ENCODE data around the gene TEKTIP1.
"Not testable (repeated sequence)": the region's sequence is repeated elsewhere in the genome, so short reads cannot be mapped to it uniquely, and the experiment has no call there.

Gene TEKTIP1

GRCh38 chr19:3563709-3564524, 24.9 kb downstream of the TEKTIP1 start:
- H3K27ac ChIP-seq: no peak overlapping the region
- no peak overlapping the region for H3K4me2 ChIP-seq
- H3K79me2 ChIP-seq (ENCODE audit: insufficient read depth, low read depth): no peaks in the 10 kb centered on the region
- no peak overlapping the region for H2AFZ ChIP-seq (ENCODE audit: low read depth)
- no peak overlapping the region for H3K4me3 ChIP-seq (IDR thresholded peaks at IDR 0.05; ENCODE audit: insufficient read depth, low read depth, low read length)
- no peak for TF ChIP-seq CTCF (conservative IDR thresholded peaks at IDR 0.05; ENCODE audit: low read depth, low read length)
- no peaks in the 10 kb centered on the region for H3K36me3 ChIP-seq (ENCODE audit: insufficient read depth)
- H3K9ac ChIP-seq: no peak overlapping the region
- no peaks in the 10 kb centered on the region for H3K4me1 ChIP-seq (ENCODE audit: low read depth, poor library complexity, severe bottlenecking)
- no peaks in the 10 kb centered on the region for H4K20me1 ChIP-seq (ENCODE audit: insufficient read depth)
- H3K27me3 ChIP-seq (ENCODE audit: insufficient read depth, low read depth): no peaks in the 10 kb centered on the region

- Histone ChIP-seq H3K9ac (no peak overlapping the region), H3K27ac (no peak overlapping the region), H2AFZ (ENCODE audit: low read depth) (no peak overlapping the region), H3K4me2 (no peak overlapping the region), H3K4me1 (ENCODE audit: low read depth, poor library complexity, severe bottlenecking) (no peaks in the 10 kb centered on the region), H3K27me3 (ENCODE audit: insufficient read depth, low read depth) (no peaks in the 10 kb centered on the region), H4K20me1 (ENCODE audit: insufficient read depth) (no peaks in the 10 kb centered on the region), H3K79me2 (ENCODE audit: insufficient read depth, low read depth) (no peaks in the 10 kb centered on the region), H3K36me3 (ENCODE audit: insufficient read depth) (no peaks in the 10 kb centered on the region), H3K4me3 (IDR thresholded peaks at IDR 0.05; ENCODE audit: insufficient read depth, low read depth, low read length) (no peak overlapping the region)
- no peak for TF ChIP-seq CTCF (conservative IDR thresholded peaks at IDR 0.05; ENCODE audit: low read depth, low read length)
These were observed 26.2 kb downstream of the TEKTIP1 start for GRCh38 chr19:3565139-3565538.

GRCh38 chr19:3570042-3570441, 31.1 kb downstream of the TEKTIP1 start:
- not testable (repeated sequence) for H3K4me3 ChIP-seq (IDR thresholded peaks at IDR 0.05; ENCODE audit: insufficient read depth, low read depth, low read length); H3K27ac ChIP-seq; H3K79me2 ChIP-seq (ENCODE audit: insufficient read depth, low read depth); H4K20me1 ChIP-seq (ENCODE audit: insufficient read depth); H3K27me3 ChIP-seq (ENCODE audit: insufficient read depth, low read depth); H3K4me1 ChIP-seq (ENCODE audit: low read depth, poor library complexity, severe bottlenecking); H3K9ac ChIP-seq; H3K36me3 ChIP-seq (ENCODE audit: insufficient read depth); H2AFZ ChIP-seq (ENCODE audit: low read depth); H3K4me2 ChIP-seq

GRCh38 chr19:3570606-3571011, 31.6 kb downstream of the TEKTIP1 start:
- H4K20me1 ChIP-seq (ENCODE audit: insufficient read depth): no peaks in the 10 kb centered on the region
- H3K4me3 ChIP-seq (IDR thresholded peaks at IDR 0.05; ENCODE audit: insufficient read depth, low read depth, low read length): no peak overlapping the region
- peaks cover 3% of the 10 kb centered on the region for H3K4me1 ChIP-seq (ENCODE audit: low read depth, poor library complexity, severe bottlenecking)
- no peak for TF ChIP-seq CTCF (conservative IDR thresholded peaks at IDR 0.05; ENCODE audit: low read depth, low read length)
- H3K27ac ChIP-seq: no peak overlapping the region
- H2AFZ ChIP-seq (ENCODE audit: low read depth): no peak overlapping the region
- H3K79me2 ChIP-seq (ENCODE audit: insufficient read depth, low read depth): peaks cover 5% of the 10 kb centered on the region; the same call in 1 of the 2 replicates
- no peaks in the 10 kb centered on the region for H3K36me3 ChIP-seq (ENCODE audit: insufficient read depth)
- H3K4me2 ChIP-seq: no peak overlapping the region
- no peak overlapping the region for H3K9ac ChIP-seq
- H3K27me3 ChIP-seq (ENCODE audit: insufficient read depth, low read depth): no peaks in the 10 kb centered on the region
